ENCODE results near the gene SMR3A. TPM values are rescaled to one million over a fixed set of nuclear protein-coding genes. Genes with fewer than 3 reads are reported as not detected.

SMR3A gene
- polyA plus RNA-seq, 1 of the 3 experiments (the other 2 are of a cell fraction), result not detected

DNA sequence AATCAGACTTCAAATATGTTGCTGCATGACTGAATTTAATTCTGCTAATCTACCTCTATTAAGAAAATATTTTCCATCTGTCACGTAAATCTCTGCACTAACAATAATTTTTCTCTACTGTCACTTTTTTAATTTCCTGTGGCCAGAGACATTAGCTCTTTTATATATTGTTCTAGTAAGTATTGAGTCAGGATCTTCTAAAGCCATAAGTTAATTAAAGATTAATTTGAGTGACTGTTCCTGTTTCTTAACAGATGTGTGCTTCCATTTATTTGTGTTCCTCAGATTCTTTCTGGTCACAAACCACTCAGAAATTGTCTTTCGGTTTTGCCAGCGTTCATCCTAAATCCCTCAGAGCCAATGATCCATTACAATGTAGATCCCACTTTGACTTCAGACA lies 20.0 kb downstream of the SMR3A start:
- Histone ChIP-seq H2AFZ (ENCODE audit: low read depth) (no peak overlapping the region), H3K9me3 (no peaks in the 10 kb centered on the region), H3K4me3 (ENCODE audit: low read depth in 2 of 2, low read length in 1 of 2) (no peak overlapping the region), H3K9me2 (no peaks in the 10 kb centered on the region), H3K4me1 (ENCODE audit: control insufficient read depth in 1 of 2, insufficient read depth in 2 of 2, low read depth in 1 of 2, low read length in 1 of 2) (no peaks in the 10 kb centered on the region), H3K79me2 (ENCODE audit: insufficient read depth) (no peaks in the 10 kb centered on the region), H3F3A (replicated peaks; ENCODE audit: insufficient read depth) (no peaks in the 10 kb centered on the region), H3K9ac (no peak overlapping the region), H3K36me3 (replicated peaks in 1 of 2; ENCODE audit: control insufficient read depth in 1 of 2, insufficient read depth in 2 of 2, low read length in 1 of 2) (no peaks in the 10 kb centered on the region), H4K20me1 (ENCODE audit: insufficient read depth) (no peaks in the 10 kb centered on the region), H3K27ac (ENCODE audit: low read depth in 2 of 2, low read length in 1 of 2) (no peak overlapping the region), H3K4me2 (no peak overlapping the region), H3K27me3 (ENCODE audit: insufficient read depth) (no peaks in the 10 kb centered on the region)
- TF ChIP-seq MXI1 (IDR thresholded peaks at IDR 0.05; ENCODE audit: low read depth, low read length) (no peak), CHD2 (IDR thresholded peaks at IDR 0.05; ENCODE audit: low read length, partially characterized antibody) (no peak), GABPA (IDR thresholded peaks at IDR 0.05; ENCODE audit: low read depth) (no peak), PBX3 (IDR thresholded peaks at IDR 0.05) (no peak), FOSL2 (IDR thresholded peaks at IDR 0.05; ENCODE audit: borderline replicate concordance, low read depth) (no peak), MAX (IDR thresholded peaks at IDR 0.05; ENCODE audit: low read depth) (no peak), GATA2 (CRISPR knock-in tag; IDR thresholded peaks at IDR 0.05) (no peak)
- TF ChIP-seq, protein P1, sequence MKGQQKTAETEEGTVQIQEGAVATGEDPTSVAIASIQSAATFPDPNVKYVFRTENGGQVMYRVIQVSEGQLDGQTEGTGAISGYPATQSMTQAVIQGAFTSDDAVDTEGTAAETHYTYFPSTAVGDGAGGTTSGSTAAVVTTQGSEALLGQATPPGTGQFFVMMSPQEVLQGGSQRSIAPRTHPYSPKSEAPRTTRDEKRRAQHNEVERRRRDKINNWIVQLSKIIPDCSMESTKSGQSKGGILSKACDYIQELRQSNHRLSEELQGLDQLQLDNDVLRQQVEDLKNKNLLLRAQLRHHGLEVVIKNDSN (IDR thresholded peaks at IDR 0.05; ENCODE audit: borderline replicate concordance, low read depth), result no peak
- ChIA-PET POLR2A (no interaction called here), CTCF (no interaction called here)
- WGBS (ENCODE audit: low lambda C conversion rate), result 18% methylated on average over 3 of the region's 3 CpGs
- no peak for DNase-seq

- H3K4me3 ChIP-seq (ENCODE audit: low read depth in 2 of 2, low read length in 1 of 2), result no peak within 1 kb of the TSS
- H4K20me1 ChIP-seq (ENCODE audit: insufficient read depth), result no peaks in the 10 kb centered on the region
- H3K9ac ChIP-seq, result no peak within 1 kb of the TSS
- DNase-seq, result no peak
- H3K9me3 ChIP-seq, result no peaks in the 10 kb centered on the region
- POLR2A ChIA-PET, result no interaction called here
- H3K4me2 ChIP-seq, result no peak within 1 kb of the TSS
- H3F3A ChIP-seq (replicated peaks; ENCODE audit: insufficient read depth), result no peaks in the 10 kb centered on the region
- CTCF ChIA-PET, result no interaction called here
- no peaks in the 10 kb centered on the region for H3K4me1 ChIP-seq (ENCODE audit: control insufficient read depth in 1 of 2, insufficient read depth in 2 of 2, low read depth in 1 of 2, low read length in 1 of 2)
- H3K79me2 ChIP-seq (ENCODE audit: insufficient read depth), result no peaks in the 10 kb centered on the region
- no peak within 1 kb of the TSS for H3K27ac ChIP-seq (ENCODE audit: low read depth in 2 of 2, low read length in 1 of 2)
- no peak for TF ChIP-seq GABPA (IDR thresholded peaks at IDR 0.05; ENCODE audit: low read depth)
- TF ChIP-seq CHD2 (IDR thresholded peaks at IDR 0.05; ENCODE audit: low read length, partially characterized antibody), result no peak
- TF ChIP-seq FOSL2 (IDR thresholded peaks at IDR 0.05; ENCODE audit: borderline replicate concordance, low read depth), result no peak
- TF ChIP-seq MXI1 (IDR thresholded peaks at IDR 0.05; ENCODE audit: low read depth, low read length), result no peak
- TF ChIP-seq REST (IDR thresholded peaks at IDR 0.05; ENCODE audit: low read depth, low read length), result no peak
- TF ChIP-seq, protein P1 (IDR thresholded peaks at IDR 0.05; ENCODE audit: borderline replicate concordance, low read depth), result no peak
- no peak for TF ChIP-seq POLR2AphosphoS5 (IDR thresholded peaks at IDR 0.05; ENCODE audit: low read depth, low read length)
- no peak for TF ChIP-seq IRF3 (IDR thresholded peaks at IDR 0.05; ENCODE audit: low read depth, low read length)
- no peak for TF ChIP-seq GATA2 (CRISPR knock-in tag; IDR thresholded peaks at IDR 0.05)
- TF ChIP-seq EZH2phosphoT487 (IDR thresholded peaks at IDR 0.05; ENCODE audit: borderline replicate concordance, low read depth), result no peak
- TF ChIP-seq MAX (IDR thresholded peaks at IDR 0.05; ENCODE audit: low read depth), result no peak
- TF ChIP-seq TEAD4 (IDR thresholded peaks at IDR 0.05; ENCODE audit: borderline replicate concordance, insufficient read depth), result no peak
- WGBS (ENCODE audit: low lambda C conversion rate), result 20% methylated on average over 5 of the region's 5 CpGs
- no peaks in the 10 kb centered on the region for H3K9me2 ChIP-seq
- no peaks in the 10 kb centered on the region for H3K36me3 ChIP-seq (replicated peaks in 1 of 2; ENCODE audit: control insufficient read depth in 1 of 2, insufficient read depth in 2 of 2, low read length in 1 of 2)
- no peak within 1 kb of the TSS for H2AFZ ChIP-seq (ENCODE audit: low read depth)
- no peaks in the 10 kb centered on the region for H3K27me3 ChIP-seq (ENCODE audit: insufficient read depth)
Measured at GRCh38 chr4:70382691-70383181, 22.2 kb downstream of the SMR3A start, which contains the start of gene SMR3B. TSS of gene SMR3B (plus strand) at chr4:70383131. CDS start at chr4:70384511, 1,380 bp downstream.
